HG03432 (cell line): Measurements from ENCODE around the gene MSANTD7.
A peak's percentile ranks its signal among the peaks of the same experiment; 100 is the strongest.
"Not testable (repeated sequence)": the region's sequence is repeated elsewhere in the genome, so short reads cannot be mapped to it uniquely, and the experiment has no call there.

ENCODE experiments used
- ATAC-seq: cut with Tn5 transposase; IDR thresholded peaks from one replicate; pipeline ENCODE4 v1.9.1; 2021; ENCODE audit warnings: mild to moderate bottlenecking, moderate library complexity; ENCODE audit not compliant: unreplicated experiment

The MSANTD7 gene, protein sequence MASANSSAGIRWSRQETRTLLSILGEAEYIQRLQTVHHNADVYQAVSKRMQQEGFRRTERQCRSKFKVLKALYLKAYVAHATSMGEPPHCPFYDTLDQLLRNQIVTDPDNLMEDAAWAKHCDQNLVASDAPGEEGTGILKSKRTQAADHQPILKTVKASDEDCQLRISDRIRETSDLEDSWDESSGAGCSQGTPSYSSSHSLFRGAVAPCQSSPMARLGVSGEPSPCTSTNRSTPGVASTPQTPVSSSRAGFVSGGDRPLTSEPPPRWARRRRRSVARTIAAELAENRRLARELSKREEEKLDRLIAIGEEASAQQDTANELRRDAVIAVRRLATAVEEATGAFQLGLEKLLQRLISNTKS

DNA sequence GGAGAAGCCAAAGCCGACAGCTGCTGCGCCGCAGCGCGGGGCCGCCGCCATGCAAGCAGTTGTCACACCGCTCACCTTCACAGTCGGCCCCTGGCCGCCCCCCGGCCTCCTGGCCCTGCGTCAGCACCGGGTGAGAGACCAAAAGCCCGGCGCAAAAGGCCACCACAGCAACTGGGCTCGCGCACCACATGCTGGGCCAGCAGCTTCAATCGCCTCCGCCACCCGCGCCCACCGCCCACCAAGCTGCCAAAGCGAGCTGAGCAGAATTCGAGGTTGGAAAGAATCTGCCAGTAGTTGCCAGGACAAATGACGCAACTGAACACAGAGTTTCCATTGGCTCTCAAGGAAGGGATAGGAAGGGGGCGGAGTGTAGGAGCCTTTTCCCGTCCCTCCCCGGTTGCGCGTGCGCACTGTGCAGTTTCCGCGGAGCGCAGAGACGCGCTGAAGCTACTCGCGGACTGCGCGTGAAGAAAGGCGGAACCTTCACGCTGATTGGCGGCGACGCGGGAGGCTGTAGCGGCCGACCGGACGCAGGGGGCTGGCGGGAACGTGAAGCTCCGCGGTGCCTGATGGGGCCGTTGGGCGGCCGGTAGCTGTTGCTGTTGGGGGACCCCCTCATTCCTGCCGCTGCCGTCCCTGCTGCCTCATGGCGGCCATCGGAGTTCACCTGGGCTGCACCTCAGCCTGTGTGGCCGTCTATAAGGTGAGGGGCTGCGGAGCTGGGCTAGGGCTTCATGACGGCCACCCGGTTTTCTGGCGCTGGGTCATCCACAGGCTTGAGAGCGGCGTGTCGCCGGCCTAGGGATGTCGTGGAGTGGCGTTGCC is at the start of gene MSANTD7, which contains the start of the genes CDNF and HSPA14:
Gene MSANTD7 (plus strand): TSS at position 550 of the 825 bp plus-strand sequence. CDS start 3,979 bp downstream, outside the sequence.
Gene CDNF (minus strand): TSS at position 281 of the 825 bp plus-strand sequence. CDS start 91 bp downstream, at position 190.
Gene HSPA14 (plus strand): TSS at position 550 of the 825 bp plus-strand sequence. CDS start 97 bp downstream, at position 647.
- ATAC-seq: peak; percentile 97

DNA sequence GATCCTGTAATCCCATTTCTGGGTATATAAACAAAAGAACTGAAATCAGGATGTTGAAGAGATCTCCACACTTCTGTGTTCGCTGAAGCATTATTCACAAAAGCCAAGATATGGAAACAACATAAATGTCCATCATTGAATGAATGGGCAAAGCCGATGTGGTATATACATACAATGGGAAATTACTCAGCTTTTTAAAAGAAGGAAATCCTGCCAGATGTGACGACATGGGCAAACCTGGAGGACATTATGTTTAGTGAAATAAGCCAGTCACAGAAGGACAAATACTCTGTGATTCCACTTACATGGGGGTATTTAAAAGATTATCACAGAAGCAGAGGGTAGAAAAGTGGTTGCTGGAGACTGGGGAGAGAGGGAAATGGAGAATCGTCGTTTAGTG is 39.5 kb upstream of the MSANTD7 start:
- ATAC-seq: no peak

DNA sequence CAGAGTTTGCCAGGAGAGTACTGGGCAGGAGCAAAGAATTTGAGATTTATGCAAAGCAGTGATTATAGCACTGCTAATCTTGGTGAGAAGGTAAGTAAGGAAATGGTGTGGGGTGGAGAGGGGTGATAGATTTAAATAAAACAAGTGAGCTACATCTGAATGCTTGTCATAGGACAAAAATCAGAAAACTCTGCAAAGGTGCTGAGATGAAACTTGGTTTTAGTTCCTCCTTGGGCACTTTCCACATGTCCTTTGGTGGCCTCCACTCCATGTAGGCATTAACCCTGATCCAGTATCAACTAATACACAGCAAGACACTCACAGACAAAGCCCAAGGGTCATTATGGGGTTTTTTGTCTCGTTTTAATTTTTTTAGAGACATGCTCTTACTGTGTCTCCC is 37.7 kb upstream of the MSANTD7 start:
- ATAC-seq: no peak

DNA sequence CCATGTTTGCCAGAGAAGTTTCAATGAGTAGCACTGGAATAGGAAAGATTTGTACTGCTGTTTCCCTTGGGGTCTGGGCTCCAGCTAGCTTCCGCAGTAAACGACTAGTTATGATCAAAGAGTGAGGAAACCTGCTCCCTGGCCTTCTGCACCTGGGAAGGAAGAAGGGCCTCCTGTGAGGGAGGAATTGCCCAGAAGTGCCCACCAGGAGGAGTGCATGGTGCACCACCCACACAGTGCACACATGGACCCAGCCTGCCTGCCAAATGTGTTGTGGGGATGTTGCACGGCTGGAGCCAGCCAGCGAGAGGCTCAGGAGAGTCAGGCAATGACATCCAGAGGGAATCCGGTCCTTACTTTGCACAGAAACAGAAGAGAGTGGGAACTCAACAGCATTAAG is 36.4 kb upstream of the MSANTD7 start:
- ATAC-seq: no peak

DNA sequence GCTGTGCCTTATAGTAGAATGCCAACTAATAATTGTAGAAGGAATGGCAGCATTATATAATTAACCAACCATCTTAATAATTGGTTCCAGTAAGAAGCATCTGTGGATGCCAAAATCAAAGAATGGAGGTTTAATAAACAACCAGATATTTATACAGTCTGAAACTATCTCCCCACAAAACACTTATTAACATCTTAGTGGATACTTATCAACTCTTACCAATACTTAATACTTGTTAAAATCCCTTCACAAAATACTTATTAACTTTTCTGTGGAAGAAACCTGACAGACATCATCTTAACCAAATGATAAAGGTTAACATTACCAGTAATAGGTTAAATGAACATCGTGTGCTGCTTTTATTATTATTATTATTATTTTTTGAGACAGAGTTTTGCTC is 34.3 kb upstream of the MSANTD7 start:
- no peak for ATAC-seq

DNA sequence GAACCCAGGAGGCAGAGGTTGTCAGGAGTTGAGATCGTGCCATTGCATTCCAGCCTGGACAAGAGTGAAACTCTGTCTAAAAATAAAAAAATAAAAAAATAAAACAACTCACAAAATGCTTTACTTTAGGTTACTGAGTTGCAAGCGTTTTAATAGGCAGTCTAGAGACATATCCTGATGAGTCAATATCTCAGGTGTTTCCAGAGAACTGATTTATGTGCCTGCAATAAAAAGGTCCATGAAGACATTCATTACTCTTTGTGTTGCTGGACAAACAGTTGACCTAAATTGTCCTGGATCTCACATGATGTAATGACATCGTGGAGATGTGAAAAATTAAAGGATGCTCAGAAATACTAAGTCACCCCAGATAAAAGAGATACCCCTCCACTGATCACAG is 31.8 kb upstream of the MSANTD7 start:
- ATAC-seq: no peak

DNA sequence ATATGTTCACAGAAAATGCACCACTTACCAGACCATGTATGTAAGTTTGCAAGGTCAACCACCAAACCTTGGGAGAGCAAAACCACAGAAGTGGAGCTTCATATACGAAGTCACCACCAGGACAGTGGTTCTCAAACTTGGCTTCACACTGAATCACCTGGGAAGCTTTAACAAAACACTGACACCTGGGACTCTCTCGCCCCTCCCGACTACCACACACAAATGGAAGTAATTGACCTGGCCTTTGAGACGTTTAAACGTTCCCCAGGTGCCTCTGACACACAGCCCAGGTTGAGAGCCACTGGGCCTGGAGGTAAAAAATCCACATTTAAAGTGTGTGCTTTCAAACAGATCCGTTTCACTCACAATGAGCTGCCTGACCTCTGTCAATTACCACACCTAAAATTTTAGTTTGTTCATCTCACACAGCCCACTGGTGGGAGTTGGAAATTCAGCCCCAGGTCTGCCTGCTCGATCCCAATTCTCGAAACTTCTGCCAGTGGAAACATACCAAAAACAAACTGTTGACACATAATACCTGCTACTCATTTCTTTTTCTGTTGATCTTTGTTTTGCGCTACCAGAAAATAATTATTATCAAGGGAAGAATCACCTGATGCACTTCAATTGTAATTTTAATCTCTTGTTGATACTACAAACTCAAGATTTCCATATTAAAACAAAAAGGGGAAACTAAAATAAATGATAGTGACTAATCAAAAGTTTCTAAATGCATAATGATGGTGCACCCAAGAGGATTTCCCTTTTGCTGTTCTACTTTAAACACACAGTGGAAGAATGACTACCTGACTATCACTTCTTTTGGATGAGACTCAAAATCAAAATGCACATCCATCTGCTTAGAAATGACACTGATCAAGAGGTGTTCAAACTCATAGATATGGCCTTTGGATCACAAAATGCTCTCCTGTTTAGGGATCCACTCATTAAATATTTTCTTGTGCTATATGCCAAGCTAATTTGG is 26.8 kb upstream of the MSANTD7 start:
- ATAC-seq: no peak

DNA sequence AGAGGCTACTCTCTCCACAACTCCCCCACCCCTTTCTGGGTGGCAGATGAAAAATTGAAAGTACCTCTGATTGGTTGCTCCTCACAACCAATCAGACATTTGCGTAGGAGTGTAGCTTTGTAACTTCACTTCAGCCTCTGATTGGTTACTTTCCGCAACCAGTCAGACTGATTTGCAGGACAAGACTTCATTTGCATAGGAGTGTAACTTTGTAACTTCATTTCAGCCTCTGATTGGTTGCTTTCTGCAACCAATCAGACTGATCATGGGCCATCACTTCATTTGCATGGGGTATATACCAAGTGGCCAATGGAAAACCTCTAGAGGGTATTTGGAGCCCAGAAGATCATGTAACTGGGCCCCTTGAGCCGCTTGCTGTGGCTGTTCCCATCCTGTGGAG is 25.8 kb upstream of the MSANTD7 start:
- no peak for ATAC-seq

DNA sequence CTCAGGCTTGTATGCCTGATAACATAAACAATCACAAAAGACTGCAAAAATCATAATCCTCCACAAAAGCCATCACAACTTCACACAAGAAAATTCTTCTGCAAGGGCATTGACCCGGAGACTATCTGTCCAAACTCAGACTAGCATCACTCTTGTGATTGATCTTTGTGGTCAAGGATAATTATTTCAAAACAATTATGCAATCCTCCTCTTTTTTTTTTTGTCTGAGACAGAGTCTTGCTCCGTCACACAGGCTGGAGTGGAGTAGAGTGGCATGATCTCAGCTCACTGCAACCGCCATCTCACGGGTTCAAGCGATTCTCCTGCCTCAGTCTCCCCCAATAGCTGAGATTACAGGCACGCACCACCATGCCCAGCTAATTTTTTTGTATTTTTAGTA is 22.4 kb upstream of the MSANTD7 start:
- ATAC-seq: no peak

DNA sequence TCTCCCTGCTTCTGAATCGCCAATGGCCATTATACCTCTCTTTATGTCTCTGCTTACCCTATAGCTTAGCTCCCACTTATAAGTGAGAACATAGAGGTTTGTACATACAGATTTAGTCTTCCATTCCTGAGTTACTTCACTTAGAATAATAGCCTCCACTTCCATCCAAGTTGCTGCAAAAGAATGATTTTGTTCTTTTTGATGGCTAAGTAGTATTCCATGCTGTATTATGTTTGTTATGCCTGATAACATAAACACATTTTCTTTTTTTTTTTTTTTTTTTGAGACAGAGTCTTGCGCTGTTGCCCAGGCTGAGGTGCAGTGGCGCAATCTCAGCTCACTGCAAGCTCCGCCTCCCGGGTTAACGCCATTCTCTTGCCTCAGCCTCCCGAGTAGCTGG is 21.4 kb upstream of the MSANTD7 start:
- not testable (repeated sequence) for ATAC-seq

DNA sequence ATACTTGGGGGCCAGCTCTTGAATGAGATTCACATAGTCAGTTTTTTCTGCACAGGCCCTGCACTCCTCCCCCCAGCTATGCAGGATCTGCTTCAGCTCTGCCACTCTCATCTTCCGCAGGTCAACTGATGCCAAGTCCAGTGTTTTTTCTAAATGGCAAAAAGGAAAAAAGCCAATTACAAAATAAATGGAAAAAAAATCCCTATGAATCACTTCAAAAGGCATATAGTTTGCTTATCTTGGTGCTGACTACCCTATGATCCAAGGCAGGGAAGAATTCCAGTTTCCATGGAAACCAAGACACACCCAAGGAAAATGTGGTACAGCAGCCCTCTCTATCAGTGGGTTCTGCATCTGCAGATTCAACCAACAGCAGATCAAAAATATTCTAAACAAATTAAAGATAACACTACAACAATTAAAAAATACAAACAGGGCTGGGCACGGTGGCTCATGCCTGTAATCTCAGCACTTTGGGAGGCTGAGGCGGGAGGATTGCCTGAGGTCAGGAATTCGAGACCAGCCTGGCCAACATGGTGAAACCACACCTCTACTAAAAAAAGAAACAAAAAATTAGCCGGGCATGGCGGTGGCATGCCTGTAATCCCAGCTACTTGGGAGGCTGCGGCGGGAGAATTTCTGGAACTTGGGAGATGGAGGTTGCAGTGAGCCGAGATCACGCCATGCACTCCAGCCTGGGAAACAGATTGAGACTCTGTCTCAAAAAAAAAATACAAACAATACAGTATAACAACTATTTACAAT is 17.9 kb upstream of the MSANTD7 start:
- ATAC-seq: no peak

DNA sequence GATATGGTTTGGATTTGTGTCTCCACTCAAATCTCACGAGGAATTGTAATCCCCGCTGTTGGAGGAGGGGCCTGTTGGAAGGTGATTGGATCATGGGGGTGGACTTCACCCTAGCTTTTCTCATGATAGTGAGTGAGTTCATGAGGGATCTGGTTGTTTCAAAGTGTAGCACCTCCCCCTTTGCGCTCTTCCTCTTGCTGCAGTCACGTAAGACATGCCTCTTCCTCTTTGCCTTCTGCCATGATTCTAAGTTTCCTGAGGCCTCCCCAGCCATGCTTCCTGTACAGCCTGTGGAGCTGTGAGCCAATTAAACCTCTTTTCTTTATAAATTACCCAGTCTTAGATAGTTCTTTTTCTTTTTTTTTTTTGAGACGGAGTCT is 17.3 kb upstream of the MSANTD7 start:
- ATAC-seq: no peak

DNA sequence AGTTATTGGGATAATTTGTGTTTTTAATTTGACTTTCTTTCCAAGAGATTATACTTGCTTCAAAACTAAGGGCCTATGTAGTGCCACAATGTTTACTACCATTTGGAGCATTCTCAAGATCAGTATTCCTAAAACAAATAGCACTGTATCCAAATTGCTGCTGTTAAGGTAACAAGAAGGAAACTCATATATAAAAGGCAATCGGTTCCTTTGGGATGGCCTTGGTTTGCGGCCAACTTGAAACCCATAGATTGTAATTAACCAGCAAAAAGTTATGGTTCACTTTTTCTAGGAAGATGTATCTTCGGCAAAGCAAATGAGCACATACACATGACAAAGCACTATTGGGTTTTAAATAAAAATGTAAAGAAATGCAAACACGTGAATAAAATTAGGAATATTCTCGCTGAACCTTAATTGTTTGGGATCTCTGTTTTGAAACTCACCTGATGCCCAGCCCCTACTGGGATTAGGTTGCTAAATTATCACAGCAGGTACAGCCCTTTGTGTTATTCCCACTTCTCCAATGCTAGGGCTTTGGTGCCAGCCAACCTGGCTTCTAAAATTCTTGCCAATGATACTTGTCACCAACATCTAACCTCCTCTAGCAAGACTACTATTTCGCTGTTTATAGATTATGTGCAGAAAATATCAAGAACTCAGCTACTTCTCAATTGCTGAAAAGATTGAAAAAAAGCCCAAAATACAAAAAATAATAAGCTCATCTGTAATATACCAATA is 16.3 kb upstream of the MSANTD7 start:
- no peak for ATAC-seq

DNA sequence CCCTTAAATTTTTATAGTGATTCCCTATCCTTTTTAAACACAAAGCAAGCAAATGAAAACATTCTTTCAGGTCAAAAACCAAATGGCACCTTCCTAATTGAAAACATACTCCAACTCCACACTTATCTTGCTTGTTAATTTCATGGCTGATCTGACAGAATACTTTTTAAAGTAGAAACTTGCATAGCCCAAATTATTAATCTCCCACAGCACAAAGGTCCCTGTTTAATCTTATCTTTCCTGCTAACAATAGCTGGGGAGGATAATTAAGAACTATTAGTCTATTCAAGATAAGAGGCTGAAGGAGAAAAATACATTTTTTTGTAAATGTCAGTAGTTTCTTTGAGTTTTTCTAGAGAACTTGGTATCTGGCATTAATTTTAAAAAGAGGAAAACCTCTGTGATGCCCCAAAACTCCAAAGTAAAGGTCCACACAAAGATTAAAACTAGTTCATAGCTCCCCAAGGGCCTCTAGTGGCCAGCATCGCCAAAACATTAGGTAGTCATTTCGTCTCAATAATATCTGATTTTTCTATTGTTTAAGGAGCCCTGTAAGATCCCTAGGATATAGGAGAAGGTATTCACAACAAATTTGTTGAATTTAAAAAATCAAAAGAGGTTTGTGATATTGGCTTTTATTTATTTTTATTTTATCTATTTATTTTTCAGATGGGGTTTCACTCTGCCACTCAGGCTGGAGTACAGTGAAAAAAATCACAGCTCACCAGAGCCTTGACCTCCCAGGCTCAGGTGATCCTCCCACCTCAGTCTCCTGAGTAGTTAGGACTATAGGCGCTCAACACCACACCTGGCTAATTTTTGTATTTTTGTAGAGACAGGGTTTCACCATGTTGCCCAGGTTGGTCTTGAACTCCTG is 15.0 kb upstream of the MSANTD7 start:
- ATAC-seq: no peak

DNA sequence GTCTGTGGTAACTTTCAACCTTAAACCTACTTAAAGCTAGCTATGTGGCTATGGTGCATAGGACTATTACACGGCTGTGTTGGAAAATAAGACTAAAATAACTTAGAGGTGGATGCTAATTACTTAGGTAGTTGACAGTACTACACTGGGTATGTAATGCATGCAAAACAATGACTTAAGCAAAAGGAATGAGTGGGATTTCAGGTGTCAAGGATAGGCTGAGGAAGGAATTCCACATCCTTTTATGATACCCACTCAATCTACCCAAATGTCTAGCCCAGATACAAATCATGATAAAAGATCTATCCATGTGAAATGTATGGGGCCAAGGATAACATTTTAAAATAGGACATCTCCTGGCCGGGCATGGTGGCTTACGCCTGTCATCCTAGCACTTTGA is 14.1 kb upstream of the MSANTD7 start:
- ATAC-seq: no peak

DNA sequence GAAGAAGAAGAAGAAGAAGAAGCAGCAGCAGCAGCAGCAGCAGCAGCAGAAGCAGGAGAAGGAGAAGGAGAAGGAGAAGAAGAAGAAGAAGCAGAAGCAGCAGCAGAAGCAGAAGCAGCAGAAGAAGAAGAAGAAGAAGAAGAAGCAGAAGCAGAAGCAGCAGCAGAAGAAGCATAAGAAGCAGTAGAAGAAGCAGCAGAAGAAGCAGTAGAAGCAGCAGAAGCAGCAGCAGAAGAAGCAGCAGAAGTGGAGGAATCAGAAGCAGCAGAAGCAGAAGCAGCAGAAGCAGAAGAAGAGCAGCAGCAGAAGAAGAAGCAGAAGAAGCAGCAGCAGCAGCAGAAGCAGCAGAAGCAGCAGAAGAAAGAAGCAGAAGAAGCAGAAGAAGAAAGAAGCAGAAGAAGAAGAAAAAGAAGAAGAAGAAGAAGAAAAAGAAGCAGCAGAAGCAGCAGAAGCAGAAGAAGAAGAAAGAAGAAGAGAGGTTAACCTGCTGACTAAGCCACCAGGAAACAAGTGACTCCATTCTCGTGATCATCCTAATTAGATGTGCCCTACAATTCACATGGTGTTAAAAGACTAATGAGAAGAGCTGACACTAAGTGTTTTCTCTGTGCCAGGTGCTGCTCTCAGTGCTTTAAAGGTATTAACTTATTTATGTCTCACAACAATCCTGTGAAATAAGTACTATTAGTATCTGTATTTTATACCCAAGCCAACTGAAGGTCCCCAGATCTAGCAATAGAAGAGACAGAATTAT is 11.9 kb upstream of the MSANTD7 start:
- no peak for ATAC-seq

DNA sequence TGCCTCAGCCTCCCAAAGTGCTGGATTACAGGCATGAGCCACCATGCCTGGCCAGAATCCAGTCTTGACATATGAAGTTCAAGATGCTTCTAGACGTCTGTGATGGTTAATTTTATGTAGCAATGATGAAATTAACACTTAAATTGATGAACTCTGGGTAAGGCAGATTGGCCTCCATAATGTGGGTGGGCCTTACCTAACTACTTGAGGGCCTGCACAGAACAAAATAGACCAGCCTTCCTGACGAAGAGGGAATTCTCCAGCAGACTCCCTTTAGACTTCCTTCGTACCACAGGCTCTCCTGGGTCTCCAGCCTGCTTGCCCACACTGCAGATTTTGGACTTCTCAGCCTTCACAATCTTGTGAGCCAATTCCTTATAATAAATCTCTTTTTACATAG is 5.0 kb upstream of the MSANTD7 start:
- no peak for ATAC-seq

DNA sequence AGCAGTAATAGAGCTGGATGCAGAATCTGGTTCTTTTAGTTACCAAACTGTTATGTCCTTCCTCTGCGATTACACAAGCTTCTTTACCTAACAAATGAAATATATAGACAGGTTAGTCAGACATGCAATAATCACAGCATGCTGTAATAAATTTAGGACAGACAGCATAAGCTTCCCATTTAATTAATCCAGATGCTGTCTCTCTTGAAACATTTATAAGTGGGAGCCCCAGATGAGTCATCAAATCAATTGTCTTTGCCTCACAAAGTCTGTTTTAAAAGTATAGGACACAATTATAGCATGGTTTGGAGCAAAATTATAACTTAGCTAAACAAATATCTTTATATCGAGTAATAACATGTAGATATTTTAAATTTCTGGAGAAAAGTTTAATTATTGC is 1.9 kb upstream of the MSANTD7 start:
- ATAC-seq: no peak
